HG03469 (cell line): ENCODE data around the gene DOLPP1.
"Not testable (repeated sequence)": the region's sequence is repeated elsewhere in the genome, so short reads cannot be mapped to it uniquely, and the experiment has no call there.

ENCODE experiments used
- ATAC-seq: cut with Tn5 transposase; IDR thresholded peaks from one replicate; pipeline ENCODE4 v1.9.1; 2021; ENCODE audit warnings: mild to moderate bottlenecking, moderate library complexity, moderate number of reproducible peaks; ENCODE audit not compliant: unreplicated experiment

Gene DOLPP1

DNA sequence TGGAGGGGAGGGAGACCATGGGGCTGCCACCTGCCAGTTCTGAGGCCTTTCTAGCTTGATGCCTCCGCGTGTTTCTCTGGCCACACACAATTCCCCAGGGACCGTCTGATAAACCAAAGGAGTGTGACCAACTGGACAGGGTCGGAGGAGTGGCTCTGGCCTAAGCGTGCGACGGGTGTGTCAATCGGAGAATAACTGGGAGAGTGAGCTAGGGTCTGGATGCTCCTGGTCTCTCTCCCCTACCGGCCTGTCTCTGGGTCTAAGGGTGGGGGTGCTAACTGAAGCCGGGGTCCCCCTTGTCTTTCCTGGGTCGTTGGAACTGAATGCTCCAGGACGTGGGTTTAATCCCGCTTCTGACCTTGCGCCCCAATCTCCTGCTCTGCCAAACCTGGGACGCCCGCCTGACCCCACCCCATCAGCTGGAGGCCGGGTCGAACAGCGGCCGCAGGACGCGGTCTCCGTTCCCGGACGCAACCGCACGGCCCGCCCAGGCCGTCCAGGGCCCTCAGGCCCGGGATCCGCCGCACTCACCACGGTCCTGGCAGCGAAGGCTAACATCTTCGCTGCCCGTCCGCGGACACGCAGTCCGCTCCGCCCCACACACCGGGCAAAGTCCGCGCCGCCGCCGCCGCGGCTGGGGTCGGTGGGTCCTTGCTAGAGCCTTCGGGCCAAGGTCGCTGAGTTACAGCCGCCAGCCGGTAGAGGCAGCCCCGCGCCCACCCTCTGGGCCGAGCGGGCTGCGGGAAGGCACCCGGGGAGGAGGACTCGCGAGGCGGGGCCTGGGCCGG is 29.2 kb downstream of the DOLPP1 start:
- peak; percentile 21 for ATAC-seq

DNA sequence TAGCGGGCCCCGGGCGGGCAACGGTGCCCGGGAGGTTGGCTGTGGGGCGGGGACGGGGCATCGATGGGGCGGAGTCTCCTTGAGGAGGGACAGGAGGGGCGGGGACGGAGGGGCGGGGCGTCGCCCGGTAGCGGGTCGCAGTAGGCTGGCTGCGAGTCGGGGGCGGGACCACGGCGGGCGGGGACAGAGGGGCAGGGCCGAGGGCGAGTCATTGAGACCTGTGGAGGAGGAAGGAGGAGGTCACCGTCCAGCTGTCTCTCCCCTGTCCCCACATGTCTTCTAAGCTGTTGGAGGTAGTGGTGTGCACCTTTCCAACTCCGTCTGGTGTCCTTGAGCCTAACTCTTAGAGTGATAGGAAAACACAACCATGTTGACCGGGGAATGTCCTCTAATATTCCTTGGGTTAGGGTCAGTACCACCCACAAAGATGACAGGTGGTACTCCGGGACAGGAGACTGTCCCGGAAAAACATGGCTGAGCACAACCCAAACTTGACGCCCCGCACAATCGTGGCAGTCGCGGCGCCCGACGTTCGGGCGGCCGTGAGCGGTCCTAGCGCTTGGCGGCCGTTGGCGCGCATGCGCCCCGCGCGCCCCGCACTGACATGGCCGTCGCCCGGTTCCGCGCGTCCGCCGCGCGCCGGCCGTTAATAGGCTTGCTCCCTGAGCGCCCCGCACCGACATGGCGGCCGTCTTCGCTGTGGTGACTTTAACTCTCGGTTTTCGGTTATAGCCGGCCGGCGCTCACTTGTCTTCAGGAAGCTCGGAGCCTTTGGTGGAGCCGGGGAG is 30.0 kb downstream of the DOLPP1 start, which contains the start of the genes CRAT and PTPA:
Gene CRAT (minus strand): TSS at position 54 of the 788 bp plus-strand sequence. CDS start 284 bp downstream, outside the sequence.
Gene PTPA (plus strand): TSS at position 676 of the 788 bp plus-strand sequence. CDS start 186 bp downstream, outside the sequence.
- ATAC-seq, result peak; percentile 37

DNA sequence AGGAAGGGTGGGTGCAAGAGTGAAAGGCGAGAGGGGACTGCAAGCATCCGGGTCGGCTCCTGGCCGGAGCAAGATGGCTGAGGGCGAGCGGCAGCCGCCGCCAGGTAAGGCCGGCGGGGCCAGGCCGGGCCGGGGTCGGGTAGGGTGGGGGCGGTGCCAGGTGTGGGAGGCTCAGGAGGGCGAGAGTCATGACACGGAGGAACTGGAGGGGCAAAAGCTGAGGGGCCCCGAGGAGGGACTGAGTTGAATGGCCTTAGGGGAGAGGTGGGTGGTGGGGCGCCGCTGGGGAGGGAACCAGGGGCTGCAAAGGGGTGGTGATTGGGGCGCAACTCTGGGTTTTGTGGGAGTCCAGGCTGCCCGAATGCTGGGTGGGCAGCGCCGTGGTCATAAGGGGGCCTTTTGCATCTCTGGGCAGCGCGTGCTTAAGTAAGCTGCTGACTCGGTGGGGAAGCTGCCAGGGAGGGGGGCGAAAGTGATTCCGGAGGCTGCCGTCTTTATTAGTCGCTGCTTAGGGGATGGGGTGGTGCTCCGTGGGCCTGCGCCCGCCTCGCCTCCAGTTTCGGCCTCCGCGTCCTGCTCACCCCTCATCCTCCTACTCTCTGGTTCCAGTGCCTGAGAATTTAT is 30.7 kb downstream of the DOLPP1 start:
- ATAC-seq, result no peak

DNA sequence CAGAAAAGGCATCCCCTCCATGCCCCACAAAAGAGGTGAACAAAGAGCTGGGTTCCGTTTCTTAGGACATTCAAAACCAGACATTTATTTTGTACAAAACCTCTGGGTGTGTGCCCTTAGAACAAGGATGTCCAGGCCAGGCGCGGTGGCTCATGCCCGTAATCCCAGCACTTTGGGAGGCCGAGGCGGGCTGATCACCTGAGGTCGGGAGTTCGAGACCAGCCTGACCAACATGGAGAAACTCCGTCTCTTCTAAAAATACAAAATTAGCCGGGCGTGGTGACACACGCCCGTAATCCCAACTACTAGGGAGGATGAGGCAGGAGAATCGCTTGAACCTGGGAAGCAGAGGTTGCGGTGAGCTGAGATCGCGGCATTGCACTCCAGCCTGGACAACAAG is 31.6 kb downstream of the DOLPP1 start:
- ATAC-seq, result not testable (repeated sequence)

DNA sequence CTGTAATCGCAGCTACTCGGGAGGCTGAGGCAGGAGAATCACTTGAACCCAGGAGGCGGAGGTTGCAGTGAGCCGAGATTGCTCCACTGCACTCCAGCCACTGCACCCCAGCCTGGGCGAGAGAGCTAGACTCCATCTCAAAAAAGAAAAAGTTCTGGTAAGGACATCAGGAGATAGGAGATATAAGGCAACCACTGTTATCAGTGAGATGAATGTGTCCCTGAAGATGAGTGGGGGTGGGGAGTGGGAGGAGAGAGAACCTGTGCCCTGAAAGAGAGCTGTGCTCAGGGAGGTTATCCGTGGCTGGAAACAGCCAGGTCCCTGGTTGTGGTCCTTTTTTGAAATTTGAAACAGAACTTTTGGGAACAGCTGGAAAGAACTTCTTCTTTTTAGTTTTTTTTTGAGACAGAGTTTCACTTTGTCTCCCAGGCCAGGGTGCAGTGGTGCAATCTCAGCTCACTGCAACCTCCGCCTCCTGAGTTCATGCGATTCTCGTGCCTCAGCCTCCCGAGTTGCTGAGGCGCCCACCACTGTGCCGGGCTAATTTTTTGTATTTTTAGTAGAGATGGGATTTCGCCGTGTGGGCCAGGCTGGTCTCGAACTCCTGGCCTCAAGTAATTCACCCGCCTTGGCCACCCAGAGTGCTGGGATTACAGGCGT is 32.9 kb downstream of the DOLPP1 start:
- no peak for ATAC-seq

DNA sequence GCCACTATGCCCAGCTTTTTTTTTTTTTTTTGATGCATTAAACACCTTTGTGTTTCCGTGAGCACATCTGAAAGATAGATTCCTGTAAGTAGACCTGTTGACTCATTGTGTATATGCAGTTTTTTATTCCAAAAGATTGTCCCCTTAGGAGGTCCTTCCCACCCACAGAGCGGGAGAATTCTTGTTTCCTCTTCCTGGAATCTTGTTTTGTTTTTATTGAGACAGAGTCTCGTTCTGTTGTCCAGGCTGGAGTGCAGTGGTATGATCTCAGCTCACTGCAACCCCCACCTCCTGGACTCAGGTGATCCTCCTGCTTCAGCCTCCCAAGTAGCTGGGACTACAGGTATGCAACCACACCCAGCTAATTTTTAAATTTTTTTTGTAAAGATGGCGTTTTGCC is 37.9 kb downstream of the DOLPP1 start:
- no peak for ATAC-seq

DNA sequence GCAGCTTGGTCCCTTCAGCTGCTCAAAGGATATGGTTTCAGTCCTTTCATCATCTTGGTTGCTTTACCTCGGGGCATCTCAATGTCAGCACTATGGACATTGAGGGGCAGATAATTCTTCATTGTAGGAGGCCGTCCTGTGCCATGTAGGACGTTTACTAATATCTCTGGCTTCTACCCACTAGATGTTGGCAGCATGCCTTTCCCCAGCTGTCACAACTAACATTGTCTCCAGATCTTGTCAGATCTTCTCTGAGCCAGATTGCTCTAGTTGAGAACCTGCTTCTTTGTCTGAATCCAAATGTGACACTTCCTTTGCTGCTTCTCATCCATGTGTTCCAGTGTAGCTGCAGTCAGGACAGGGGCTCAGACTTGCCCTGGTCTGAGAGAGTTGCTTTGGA is 40.6 kb downstream of the DOLPP1 start:
- ATAC-seq, result no peak

DNA sequence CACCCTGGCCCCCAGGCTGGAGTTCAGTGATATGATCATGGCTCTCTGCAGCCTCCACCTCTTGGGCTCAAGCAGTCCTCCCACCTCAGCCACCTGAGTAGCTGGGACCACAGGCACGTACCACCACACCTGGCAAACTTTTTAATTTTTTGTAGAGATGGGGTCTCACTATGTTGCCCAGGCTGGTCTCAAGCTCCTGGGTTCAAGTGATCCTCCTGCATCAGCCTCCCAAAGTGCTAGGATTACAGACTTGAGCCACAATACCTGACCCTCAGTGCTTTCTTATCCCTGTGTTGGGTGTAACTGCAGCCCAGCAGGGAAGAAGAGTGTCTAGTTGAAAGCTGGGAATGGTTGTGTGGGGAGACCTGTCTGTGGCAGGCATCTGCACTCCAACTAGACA is 41.2 kb downstream of the DOLPP1 start:
- no peak for ATAC-seq

DNA sequence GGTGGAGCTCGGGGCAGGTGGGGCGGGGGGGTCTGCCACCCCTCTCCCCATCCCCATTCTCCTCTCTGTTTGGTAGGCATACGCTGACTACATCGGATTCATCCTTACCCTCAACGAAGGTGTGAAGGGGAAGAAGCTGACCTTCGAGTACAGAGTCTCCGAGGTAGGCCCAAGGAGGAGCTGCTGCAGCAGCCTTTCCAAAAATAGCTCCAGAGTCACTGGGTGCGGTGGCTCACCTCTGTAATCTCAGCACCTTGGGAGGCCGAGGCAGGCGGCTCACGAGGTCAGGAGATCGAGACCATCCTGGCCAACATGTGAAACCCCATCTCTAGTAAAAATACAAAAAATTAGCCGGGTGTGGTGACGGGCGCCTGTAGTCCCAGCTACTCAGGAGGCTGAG is 42.1 kb downstream of the DOLPP1 start:
- not testable (repeated sequence) for ATAC-seq

DNA sequence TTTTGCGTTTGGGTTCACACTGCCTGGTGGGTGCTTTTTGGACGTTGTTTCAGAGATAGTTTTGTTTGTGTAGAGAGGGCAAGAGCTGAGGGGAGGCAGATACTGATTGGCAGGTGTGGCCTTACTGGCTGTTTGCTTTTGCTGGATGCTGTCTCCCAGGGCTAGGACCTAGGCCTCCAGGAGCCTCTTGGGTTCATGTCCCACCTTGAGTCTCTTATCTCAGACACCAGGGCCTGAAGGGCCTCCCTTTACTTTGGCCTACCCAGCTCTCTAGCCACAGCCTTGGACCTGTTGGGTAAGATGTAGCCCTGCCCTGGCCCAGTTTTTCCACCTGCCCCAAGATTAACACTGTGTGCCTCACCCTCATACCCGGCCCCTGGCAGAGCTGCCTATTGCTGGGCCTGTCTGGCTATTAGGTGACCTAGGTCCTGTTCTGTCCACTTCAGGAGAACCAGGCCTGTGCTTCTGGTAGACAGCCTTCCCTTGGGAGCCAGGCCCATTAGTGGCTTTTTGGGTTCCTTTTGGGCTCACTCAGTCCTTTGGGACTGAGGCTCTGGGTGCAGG is 43.7 kb downstream of the DOLPP1 start:
- ATAC-seq, result no peak

DNA sequence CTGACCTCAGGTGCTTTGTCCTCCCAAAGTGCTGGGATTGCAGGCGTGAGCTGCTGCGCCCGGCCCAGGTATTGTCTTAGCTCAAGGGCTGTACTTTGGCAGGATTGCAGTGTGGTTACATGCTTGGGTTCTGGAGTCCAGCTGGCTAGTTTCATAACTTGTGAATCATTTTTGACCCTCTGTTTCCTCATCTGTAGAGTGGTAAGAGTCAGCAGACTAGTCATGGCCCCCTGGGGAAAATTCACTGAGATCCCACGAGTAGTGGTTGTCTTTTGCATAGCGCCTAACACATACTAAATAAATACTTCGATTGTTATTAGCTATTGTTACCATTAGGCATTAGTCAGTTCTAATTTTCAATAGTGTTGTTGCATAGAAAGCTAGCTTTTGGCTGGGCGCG is 44.6 kb downstream of the DOLPP1 start:
- ATAC-seq, result no peak

DNA sequence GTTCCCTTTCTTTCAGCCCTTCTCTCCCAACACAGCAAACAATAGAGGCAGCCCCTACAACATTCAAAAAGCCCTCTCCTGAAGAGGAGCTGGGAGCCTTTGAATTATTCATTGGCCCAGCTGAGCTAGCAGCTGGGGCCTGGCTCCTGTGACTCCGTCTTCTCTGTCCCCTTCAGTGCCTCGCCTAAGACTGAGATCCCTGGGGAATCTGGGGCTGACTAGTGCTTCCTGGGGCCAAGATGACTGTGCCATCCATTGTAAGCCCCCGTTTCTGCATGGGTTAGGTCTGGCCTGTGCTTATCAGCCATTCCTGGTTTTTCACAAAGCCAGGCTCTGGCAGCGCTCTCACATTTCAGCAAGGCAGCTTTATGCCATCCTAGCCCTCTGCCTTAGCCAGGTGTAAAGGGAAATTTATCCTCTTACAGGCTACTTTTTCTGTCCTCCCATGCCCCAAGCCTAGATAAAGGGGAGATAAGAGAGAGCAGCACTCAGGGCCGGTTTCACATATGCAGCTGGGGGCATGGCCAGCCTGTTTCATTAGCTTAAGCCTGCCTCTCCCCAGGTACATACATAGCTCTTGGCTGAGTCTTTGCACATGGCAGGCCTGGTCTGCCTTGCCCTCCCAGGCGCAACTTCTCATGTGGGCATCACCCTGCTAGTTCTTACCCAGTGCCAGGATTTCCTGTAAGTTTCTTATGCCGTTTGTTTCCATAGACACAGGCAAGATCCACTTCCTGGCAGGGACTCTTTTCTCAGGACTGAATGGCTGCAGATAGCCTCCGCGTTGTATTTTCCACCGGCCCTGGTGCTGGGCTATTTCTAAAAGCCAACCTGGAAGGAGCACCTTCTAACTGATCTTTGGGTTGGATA is 46.1 kb downstream of the DOLPP1 start:
- ATAC-seq, result no peak

DNA sequence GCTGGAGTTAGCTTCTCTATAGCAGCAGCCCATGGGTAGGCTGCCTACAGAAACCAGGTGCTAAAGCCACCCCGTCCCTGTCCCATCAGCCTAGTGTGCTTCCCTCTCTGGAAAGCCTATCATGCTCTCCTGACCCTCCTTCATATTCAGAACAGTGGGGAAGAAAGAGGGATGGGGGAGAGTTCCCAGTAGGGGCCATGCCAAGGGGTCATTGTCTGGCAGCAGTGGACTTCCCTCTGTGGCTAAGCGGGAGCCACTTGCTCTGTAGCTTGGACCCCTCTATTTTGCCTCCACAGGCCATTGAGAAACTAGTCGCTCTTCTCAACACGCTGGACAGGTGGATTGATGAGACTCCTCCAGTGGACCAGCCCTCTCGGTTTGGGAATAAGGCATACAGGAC is 47.8 kb downstream of the DOLPP1 start:
- no peak for ATAC-seq

DNA sequence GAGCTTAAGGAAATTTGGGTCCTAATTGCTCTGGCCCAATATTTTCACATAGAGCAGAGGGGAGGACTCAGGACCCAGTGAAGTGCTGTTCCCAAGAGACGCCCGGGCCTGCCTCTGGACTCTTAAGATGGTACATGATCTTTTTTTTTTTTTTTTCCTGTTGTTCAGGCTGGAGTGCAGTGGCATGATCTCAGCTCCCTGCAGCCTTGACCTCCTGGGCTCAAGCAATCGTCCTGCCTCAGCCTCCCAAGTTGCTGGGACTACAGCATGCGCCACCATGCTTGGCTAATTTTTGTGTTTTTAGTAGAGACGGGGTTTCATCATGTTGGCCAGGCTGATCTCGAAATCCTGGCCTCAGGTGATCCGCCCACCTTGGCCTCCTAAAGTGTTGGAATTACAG is 49.4 kb downstream of the DOLPP1 start:
- ATAC-seq, result not testable (repeated sequence)

DNA sequence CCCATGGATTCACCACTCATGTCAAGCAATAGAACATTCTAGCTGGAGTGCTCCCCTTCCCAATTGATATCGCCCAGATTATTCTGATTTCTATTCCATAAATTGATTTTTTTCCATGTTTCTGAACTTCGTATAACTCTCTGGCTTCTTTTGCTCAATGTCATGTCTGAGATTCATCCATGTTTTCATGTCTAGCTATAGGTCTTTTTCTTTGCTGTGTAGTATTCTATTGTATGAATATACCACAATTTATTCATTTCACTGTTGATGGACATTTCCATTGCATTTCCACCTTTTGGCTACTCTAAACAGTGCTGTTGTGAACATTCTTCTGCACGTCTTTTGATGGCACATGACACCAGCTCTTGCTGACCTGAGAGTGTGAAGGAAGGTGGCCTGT is 49.9 kb downstream of the DOLPP1 start:
- ATAC-seq, result no peak

DNA sequence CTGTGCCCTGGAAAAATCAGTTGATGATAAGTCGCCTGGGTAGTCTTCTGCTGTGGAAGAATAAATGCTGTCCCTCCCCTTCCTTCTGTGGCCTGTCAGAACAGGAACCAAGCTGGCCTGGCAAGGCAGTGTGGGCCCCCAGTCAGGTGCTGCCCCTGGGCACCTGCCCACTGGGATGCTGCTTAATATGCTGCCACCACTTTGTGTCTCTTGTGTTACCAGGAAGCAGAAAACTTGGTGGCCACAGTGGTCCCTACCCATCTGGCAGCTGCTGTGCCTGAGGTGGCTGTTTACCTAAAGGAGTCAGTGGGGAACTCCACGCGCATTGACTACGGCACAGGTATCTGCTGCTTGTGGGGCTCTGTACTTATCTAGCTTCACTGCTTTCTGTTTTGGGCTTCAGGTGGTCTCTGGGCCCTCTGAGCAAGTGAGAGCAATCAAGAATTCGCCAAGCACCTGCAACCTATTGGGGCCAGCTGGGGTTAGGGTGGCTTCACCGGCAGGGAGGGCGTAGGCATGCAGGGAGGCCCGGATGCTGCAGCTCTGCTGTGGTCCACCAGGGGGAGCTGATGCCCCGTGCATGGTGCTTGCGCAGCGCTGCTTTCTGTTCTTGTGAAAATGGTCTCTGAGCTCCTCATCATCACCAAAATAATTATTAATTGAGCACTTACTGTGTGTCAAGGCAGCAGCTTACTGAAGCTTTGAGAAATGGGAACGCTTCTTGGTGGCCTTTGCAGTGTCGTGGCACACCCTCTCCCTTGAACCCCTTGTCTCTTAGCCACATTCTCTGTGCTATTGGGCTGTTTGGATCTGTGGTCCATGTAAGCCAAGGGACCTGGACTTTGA is 50.6 kb downstream of the DOLPP1 start:
- no peak for ATAC-seq

DNA sequence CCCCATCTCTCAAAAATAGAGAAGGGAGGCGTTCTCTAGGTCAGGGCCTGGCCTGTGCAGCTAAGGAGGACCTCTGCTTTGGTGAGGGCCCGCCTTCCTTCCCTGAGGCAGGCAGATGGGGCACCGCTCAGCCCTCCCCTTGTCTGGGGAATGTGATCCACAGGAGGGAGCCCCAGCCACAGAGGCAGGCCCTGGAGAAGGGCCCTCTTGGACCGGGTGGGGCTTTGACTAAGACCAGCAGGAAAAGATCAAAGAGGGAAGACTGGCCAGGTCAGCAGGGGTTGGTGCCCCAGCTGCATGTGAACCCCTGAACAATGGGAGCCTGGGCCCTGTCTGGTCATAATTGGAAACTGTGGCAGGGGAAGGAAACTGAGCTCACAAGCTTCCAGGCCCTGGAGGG is 52.2 kb downstream of the DOLPP1 start:
- no peak for ATAC-seq

DNA sequence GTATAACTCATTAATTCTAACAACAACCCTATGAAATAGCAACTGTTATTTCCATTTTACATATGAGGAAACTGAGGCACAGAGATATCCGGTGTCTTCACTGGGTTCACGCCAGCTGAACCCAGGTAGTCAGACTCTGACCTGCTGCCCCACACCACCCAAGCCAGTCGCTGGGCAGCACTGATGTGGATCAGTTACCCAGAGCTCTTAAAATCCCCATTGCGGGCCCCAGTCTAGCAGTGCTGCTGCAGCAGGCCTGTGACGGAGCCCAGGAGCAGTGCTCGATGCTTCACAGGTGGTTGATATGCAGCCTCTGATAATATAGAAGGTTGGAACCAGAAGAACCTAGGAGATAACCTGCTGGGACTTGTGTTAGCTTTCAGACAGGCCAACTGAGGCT is 54.6 kb downstream of the DOLPP1 start:
- ATAC-seq, result no peak
